ENCODE results near the gene MYO16.

MYO16 gene

GRCh38 chr13:109119896-109120295 lies 490.5 kb downstream of the MYO16 start:
- TF ChIP-seq EZH2phosphoT487 (conservative IDR thresholded peaks at IDR 0.05; ENCODE audit: low read length) (no peak), CTCF (IDR thresholded peaks at IDR 0.05; ENCODE audit: insufficient read depth, low read length, poor library complexity, severe bottlenecking) (no peak)
- Histone ChIP-seq H3K27ac (ENCODE audit: low read depth, low read length) (no peak overlapping the region), H3F3A (ENCODE audit: insufficient read depth) (no peaks in the 10 kb centered on the region), H4K20me1 (ENCODE audit: low read depth, low read length) (no peaks in the 10 kb centered on the region), H3K9me2 (replicated peaks; ENCODE audit: insufficient read depth, low read length) (no peaks in the 10 kb centered on the region), H3K9ac (ENCODE audit: low read length) (no peak overlapping the region), H3K4me2 (ENCODE audit: low read depth, low read length, poor library complexity, severe bottlenecking) (no peak overlapping the region), H3K27me3 (ENCODE audit: low read length) (no peaks in the 10 kb centered on the region), H3K79me2 (ENCODE audit: insufficient read depth, low read length) (no peaks in the 10 kb centered on the region), H3K36me3 (ENCODE audit: low read length) (no peaks in the 10 kb centered on the region), H3K4me3 (ENCODE audit: insufficient read depth, low read length, poor library complexity, severe bottlenecking) (no peak overlapping the region), H3K9me3 (ENCODE audit: insufficient read depth, low read length) (no peaks in the 10 kb centered on the region), H2AFZ (ENCODE audit: low read depth, low read length, severe bottlenecking) (no peak overlapping the region)

GRCh38 chr13:109121826-109122225 lies 492.4 kb downstream of the MYO16 start:
- Histone ChIP-seq H4K20me1 (ENCODE audit: low read depth, low read length) (no peaks in the 10 kb centered on the region), H2AFZ (ENCODE audit: low read depth, low read length, severe bottlenecking) (no peak overlapping the region), H3K79me2 (ENCODE audit: insufficient read depth, low read length) (no peaks in the 10 kb centered on the region), H3K9me3 (ENCODE audit: insufficient read depth, low read length) (no peaks in the 10 kb centered on the region), H3K36me3 (ENCODE audit: low read length) (no peaks in the 10 kb centered on the region), H3K27me3 (ENCODE audit: low read length) (no peaks in the 10 kb centered on the region), H3K4me3 (ENCODE audit: insufficient read depth, low read length, poor library complexity, severe bottlenecking) (no peak overlapping the region), H3K4me2 (ENCODE audit: low read depth, low read length, poor library complexity, severe bottlenecking) (no peak overlapping the region), H3K9me2 (replicated peaks; ENCODE audit: insufficient read depth, low read length) (no peaks in the 10 kb centered on the region), H3K9ac (ENCODE audit: low read length) (no peak overlapping the region), H3K27ac (ENCODE audit: low read depth, low read length) (no peak overlapping the region), H3F3A (ENCODE audit: insufficient read depth) (no peaks in the 10 kb centered on the region)
- no peak for TF ChIP-seq CTCF (IDR thresholded peaks at IDR 0.05; ENCODE audit: insufficient read depth, low read length, poor library complexity, severe bottlenecking)
- no peak for TF ChIP-seq EZH2phosphoT487 (conservative IDR thresholded peaks at IDR 0.05; ENCODE audit: low read length)

- no peaks in the 10 kb centered on the region for H3K9me2 ChIP-seq (replicated peaks; ENCODE audit: insufficient read depth, low read length)
- H3K79me2 ChIP-seq (ENCODE audit: insufficient read depth, low read length) = no peaks in the 10 kb centered on the region
- no peaks in the 10 kb centered on the region for H3K36me3 ChIP-seq (ENCODE audit: low read length)
- H3K9me3 ChIP-seq (ENCODE audit: insufficient read depth, low read length) = no peaks in the 10 kb centered on the region
- no peak overlapping the region for H3K9ac ChIP-seq (ENCODE audit: low read length)
- H2AFZ ChIP-seq (ENCODE audit: low read depth, low read length, severe bottlenecking) = no peak overlapping the region
- H3K4me2 ChIP-seq (ENCODE audit: low read depth, low read length, poor library complexity, severe bottlenecking) = no peak overlapping the region
- no peak overlapping the region for H3K4me3 ChIP-seq (ENCODE audit: insufficient read depth, low read length, poor library complexity, severe bottlenecking)
- TF ChIP-seq CTCF (IDR thresholded peaks at IDR 0.05; ENCODE audit: insufficient read depth, low read length, poor library complexity, severe bottlenecking) (no peak), EZH2phosphoT487 (conservative IDR thresholded peaks at IDR 0.05; ENCODE audit: low read length) (no peak)
- H3K27ac ChIP-seq (ENCODE audit: low read depth, low read length) = no peak overlapping the region
- H3K27me3 ChIP-seq (ENCODE audit: low read length) = no peaks in the 10 kb centered on the region
- H4K20me1 ChIP-seq (ENCODE audit: low read depth, low read length) = no peaks in the 10 kb centered on the region
- H3F3A ChIP-seq (ENCODE audit: insufficient read depth) = no peaks in the 10 kb centered on the region
Measured at GRCh38 chr13:109123971-109124370, 494.6 kb downstream of the MYO16 start.
